ENCODE data around the gene EXOSC5. TPM values are rescaled to one million over a fixed set of nuclear protein-coding genes. Genes with fewer than 3 reads are reported as not detected.

EXOSC5 gene
- total and polyA plus RNA-seq, 2 of the 13 experiments (the other 11 are each of a cell fraction or from before 2014, with no cell fraction given): 24.1 to 26.5 TPM

DNA sequence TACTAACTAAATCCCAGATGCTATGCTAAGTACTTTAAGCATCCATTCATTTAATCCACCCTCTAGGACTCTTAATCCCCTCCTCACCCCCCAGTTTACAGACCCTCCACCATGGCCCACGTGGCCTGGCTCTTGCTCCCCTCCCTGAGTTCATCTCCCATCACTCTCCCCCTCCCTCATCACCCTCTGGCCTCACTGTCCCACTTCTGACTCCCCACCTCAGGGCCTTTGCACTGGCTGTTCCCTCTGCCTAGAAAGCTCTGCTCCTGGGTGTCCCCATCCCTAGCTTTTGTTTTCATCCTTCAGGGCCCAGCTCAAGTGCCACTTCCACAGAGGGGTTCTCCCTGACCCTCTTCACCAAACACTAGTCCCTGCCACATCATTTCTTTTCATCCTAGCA lies 37.4 kb downstream of the EXOSC5 start:
- no peak overlapping the region for H3K9ac ChIP-seq (ENCODE audit: insufficient read depth, low read depth, low read length)
- no peak for ATAC-seq
- no peaks in the 10 kb centered on the region; a peak in 3 of 5 replicates for H3K27me3 ChIP-seq (ENCODE audit: control insufficient read depth in 1 of 2, insufficient read depth in 2 of 2, low read length in 2 of 2)
- in situ Hi-C loops (cut with HindIII; ENCODE audit: extremely low pct_ligation_motif_present, low pct_unique_long_range_greater_than_20kb): no loop called here
- BruUV-seq (replicated peaks): no TSS peak
- whole genome bisulfite sequencing (ENCODE audit: low lambda C conversion rate): 97% methylated on average over 1 of the region's 1 CpG
- no peaks in the 10 kb centered on the region for H4K20me1 ChIP-seq (ENCODE audit: insufficient read depth, low read length)
- intact Hi-C loops (cut with micrococcal nuclease; ENCODE audit: unreplicated experiment): no loop called here
- ChIA-PET POLR2A (no interaction called here), CTCF (ENCODE audit: low intra/inter-chr PET ratio, low total read pairs) (no interaction called here)
- H3K36me3 ChIP-seq (replicated peaks in 1 of 2; ENCODE audit: control insufficient read depth in 1 of 2, insufficient read depth in 2 of 2, low read length in 2 of 2): no peaks in the 10 kb centered on the region
- H3K27ac ChIP-seq (ENCODE audit: extremely low read length, insufficient read depth, low read length): no peak overlapping the region
- H3K4me3 ChIP-seq (replicated peaks in 1 of 3; ENCODE audit: insufficient read depth in 1 of 3, low read depth in 2 of 3, low read length in 3 of 3): no peak overlapping the region
- H3K4me1 ChIP-seq (ENCODE audit: insufficient read depth, low read length): peaks cover 19% of the 10 kb centered on the region
- DNase-seq (ENCODE audit: low spot score): no peak
- FAIRE-seq: no peak
- H3K79me2 ChIP-seq (ENCODE audit: insufficient read depth, low read length): peaks cover 5% of the 10 kb centered on the region
- H3K9me3 ChIP-seq (ENCODE audit: low read length): no peaks in the 10 kb centered on the region
- no peak overlapping the region for H2AFZ ChIP-seq (ENCODE audit: low read length)
- H3K4me2 ChIP-seq (ENCODE audit: low read depth, low read length): no peak overlapping the region
- TF ChIP-seq PAX8 (CRISPR knock-in tag; IDR thresholded peaks at IDR 0.05; ENCODE audit: borderline replicate concordance) (no peak), ZNF629 (CRISPR knock-in tag; conservative IDR thresholded peaks at IDR 0.05) (no peak), ZNF34 (CRISPR knock-in tag; IDR thresholded peaks at IDR 0.05; ENCODE audit: borderline replicate concordance) (no peak), SRSF4 (IDR thresholded peaks at IDR 0.05; ENCODE audit: low read depth, low read length, poor library complexity, severe bottlenecking) (no peak), NFIB (CRISPR knock-in tag; IDR thresholded peaks at IDR 0.05; ENCODE audit: borderline replicate concordance) (no peak), ZNF33A (CRISPR knock-in tag; IDR thresholded peaks at IDR 0.05; ENCODE audit: borderline replicate concordance) (no peak), ZFP41 (CRISPR knock-in tag; IDR thresholded peaks at IDR 0.05; ENCODE audit: borderline replicate concordance) (no peak), YY1 (IDR thresholded peaks at IDR 0.05; ENCODE audit: insufficient read depth, insufficient replicate concordance, low read depth, low read length) (no peak), JUND (CRISPR knock-in tag; IDR thresholded peaks at IDR 0.05) (no peak), EED (CRISPR knock-in tag; IDR thresholded peaks at IDR 0.05) (no peak), ZNF552 (CRISPR knock-in tag; IDR thresholded peaks at IDR 0.05; ENCODE audit: borderline replicate concordance) (no peak), TBP (CRISPR knock-in tag; IDR thresholded peaks at IDR 0.05) (no peak), ZNF484 (CRISPR knock-in tag; IDR thresholded peaks at IDR 0.05; ENCODE audit: borderline replicate concordance, low read depth) (no peak), ZNF160 (CRISPR knock-in tag; IDR thresholded peaks at IDR 0.05) (no peak)
- TF ChIP-seq, protein P1, sequence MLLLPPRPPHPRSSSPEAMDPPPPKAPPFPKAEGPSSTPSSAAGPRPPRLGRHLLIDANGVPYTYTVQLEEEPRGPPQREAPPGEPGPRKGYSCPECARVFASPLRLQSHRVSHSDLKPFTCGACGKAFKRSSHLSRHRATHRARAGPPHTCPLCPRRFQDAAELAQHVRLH (CRISPR knock-in tag; IDR thresholded peaks at IDR 0.05; ENCODE audit: borderline replicate concordance, low read depth): no peak
- TF ChIP-seq, protein P2, sequence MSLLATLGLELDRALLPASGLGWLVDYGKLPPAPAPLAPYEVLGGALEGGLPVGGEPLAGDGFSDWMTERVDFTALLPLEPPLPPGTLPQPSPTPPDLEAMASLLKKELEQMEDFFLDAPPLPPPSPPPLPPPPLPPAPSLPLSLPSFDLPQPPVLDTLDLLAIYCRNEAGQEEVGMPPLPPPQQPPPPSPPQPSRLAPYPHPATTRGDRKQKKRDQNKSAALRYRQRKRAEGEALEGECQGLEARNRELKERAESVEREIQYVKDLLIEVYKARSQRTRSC (CRISPR knock-in tag; IDR thresholded peaks at IDR 0.05; ENCODE audit: low read depth): no peak
- TF ChIP-seq, protein P3, sequence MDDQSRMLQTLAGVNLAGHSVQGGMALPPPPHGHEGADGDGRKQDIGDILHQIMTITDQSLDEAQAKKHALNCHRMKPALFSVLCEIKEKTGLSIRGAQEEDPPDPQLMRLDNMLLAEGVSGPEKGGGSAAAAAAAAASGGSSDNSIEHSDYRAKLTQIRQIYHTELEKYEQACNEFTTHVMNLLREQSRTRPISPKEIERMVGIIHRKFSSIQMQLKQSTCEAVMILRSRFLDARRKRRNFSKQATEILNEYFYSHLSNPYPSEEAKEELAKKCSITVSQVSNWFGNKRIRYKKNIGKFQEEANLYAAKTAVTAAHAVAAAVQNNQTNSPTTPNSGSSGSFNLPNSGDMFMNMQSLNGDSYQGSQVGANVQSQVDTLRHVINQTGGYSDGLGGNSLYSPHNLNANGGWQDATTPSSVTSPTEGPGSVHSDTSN (CRISPR knock-in tag; IDR thresholded peaks at IDR 0.05; ENCODE audit: borderline replicate concordance): no peak
